Epithelial cell of esophagus (primary cell): ENCODE measurements around the gene MAZ.

Source experiments
- DNase-seq: peaks from one replicate; pipeline ENCODE4 v3.0.0; 2010; ENCODE audit warnings: low read depth
- H3K4me3 ChIP-seq: 2 replicates; pipeline ENCODE4 v1.5.1; 2011; ENCODE audit warnings: mild to moderate bottlenecking, low read length, control low read depth
- CTCF ChIP-seq: IDR thresholded peaks from 2 replicates; pipeline ENCODE4 v1.5.1; 2011; ENCODE audit warnings: low read depth, mild to moderate bottlenecking, low read length, control low read depth, inconsistent platforms; ENCODE audit not compliant: insufficient read depth; ENCODE audit errors: missing control alignments

The MAZ gene

DNA sequence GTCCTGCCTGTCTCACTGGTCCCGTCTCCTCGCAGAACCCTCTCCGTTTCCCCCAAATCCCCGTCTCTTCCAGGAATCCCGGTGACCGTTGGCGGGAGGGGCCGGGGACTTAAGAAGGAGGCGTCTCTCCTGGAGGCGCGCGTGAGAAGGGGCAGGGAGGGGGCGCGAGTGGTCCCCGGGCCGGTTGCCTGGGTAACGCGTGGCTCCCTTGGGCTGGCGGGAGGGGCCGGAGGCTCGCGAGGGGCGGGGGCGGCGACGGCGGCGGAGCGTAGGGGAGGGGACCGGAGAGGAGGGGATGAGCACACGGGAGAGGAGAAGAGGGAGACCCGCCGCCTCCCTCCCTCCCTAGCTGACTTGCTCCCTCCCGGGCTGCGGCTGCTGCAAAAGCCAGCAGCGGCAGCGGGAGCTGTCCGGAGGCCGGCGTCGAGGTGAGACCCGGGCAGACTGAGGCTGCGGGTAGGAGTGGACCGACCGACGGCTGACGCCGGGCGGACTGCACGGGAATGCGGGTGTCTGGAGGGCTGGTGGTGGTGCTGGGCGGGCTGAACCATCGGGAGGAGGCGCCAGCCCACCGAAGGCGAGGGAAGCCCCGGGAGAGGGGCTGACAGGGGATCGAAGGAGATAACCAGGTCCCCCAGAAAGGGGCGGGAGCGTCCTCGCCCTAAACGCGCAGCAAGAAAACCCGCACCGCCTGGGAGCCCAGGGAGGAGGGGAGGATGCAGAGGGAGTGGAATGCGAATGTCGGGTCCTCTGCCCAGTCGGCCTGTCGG is 5.8 kb downstream of the MAZ start, which contains the start of gene PRRT2:
Gene PRRT2 (plus strand): TSS at position 298 of the 770 bp plus-strand sequence. CDS start 862 bp downstream, outside the sequence.
- peak within 1 kb of the TSS; percentile 45 for H3K4me3 ChIP-seq
- no peak for DNase-seq
- no peak for TF ChIP-seq CTCF

DNA sequence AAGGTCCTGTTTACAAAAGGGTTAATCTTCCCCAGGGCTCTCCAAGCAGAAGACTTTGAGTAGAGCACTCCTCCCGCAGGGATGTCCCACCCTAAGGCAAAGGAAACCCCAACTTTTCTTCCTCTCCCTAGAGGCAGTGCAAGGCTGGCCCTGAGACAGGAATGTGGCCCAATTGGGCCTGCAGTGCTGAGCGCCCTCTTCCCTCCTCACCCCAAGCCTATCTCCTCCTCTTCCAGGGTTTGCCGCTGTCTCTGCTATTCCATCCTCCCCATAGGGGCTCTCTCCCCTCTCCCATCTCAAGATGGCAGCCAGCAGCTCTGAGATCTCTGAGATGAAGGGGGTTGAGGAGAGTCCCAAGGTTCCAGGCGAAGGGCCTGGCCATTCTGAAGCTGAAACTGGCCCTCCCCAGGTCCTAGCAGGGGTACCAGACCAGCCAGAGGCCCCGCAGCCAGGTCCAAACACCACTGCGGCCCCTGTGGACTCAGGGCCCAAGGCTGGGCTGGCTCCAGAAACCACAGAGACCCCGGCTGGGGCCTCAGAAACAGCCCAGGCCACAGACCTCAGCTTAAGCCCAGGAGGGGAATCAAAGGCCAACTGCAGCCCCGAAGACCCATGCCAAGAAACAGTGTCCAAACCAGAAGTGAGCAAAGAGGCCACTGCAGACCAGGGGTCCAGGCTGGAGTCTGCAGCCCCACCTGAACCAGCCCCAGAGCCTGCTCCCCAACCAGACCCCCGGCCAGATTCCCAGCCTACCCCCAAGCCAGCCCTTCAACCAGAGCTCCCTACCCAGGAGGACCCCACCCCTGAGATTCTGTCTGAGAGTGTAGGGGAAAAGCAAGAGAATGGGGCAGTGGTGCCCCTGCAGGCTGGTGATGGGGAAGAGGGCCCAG is 6.7 kb downstream of the MAZ start:
- H3K4me3 ChIP-seq: no peak overlapping the region
- no peak for DNase-seq
- no peak for TF ChIP-seq CTCF

DNA sequence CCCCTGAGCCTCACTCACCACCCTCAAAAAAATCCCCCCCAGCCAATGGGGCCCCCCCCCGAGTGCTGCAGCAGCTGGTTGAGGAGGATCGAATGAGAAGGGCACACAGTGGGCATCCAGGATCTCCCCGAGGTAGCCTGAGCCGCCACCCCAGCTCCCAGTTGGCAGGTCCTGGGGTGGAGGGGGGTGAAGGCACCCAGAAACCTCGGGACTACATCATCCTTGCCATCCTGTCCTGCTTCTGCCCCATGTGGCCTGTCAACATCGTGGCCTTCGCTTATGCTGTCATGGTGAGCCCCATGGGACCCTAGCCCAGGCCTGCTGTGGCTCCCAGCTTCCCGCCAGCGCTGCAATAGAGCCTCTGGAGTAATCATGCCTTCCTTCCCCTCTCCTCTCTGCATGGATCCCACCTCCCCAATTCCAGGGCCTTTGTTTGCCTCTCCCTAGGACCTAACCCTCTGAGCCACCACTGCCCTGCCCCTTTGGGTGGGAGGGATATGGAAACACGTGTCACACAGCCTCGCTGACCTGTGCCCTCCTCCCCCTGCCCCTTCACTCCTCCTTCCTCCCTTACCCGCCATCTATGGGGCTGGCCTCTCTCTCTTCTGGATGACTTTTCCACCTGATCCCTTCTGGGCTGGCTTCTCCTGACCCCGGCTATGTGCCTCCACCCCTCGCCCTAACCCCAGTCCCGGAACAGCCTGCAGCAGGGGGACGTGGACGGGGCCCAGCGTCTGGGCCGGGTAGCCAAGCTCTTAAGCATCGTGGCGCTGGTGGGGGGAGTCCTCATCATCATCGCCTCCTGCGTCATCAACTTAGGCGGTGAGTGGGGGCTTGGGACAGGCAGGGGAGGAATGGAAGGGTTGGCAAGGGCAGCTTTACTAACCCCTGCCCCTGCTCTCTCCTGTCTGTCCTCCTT is 7.6 kb downstream of the MAZ start:
- TF ChIP-seq CTCF: no peak
- H3K4me3 ChIP-seq: no peak overlapping the region

GRCh38 chr16:29814592-29814991 is 8.3 kb downstream of the MAZ start:
- no peak overlapping the region for H3K4me3 ChIP-seq
- no peak for DNase-seq
- TF ChIP-seq CTCF: no peak

More for the DNA sequence above, 7.6 kb downstream of the MAZ start:
- DNase-seq: no peak

GRCh38 chr16:29815032-29815721 is 8.8 kb downstream of the MAZ start:
- DNase-seq: no peak
- peak overlapping the region; percentile 93 for H3K4me3 ChIP-seq
- no peak for TF ChIP-seq CTCF
